GM12878 (cell line): ENCODE data around the gene GRAMD2B. TPM values are rescaled to one million over a fixed set of nuclear protein-coding genes. Genes with fewer than 3 reads are reported as not detected.

ENCODE experiments used
- ATAC-seq: fragments of 200-7000 bp; cut with Tn5 transposase; 3 replicates; pipeline ENCODE4 v1.9.1; 2020; ENCODE audit warnings: mild to moderate bottlenecking, moderate library complexity
- BruUV-seq: library from RNA; stranded (reverse); fragments of 400-500 nt; replicated peaks from 2 replicates; lab custom pipeline; 2021; lab: Mats Ljungman, UMichigan
- CTCF ChIA-PET: fragments of 300-600 bp; sonication (Branson Sonifier 250); formaldehyde crosslinking; extraction: SDS; loops from one replicate; lab custom pipeline; 2021; ENCODE audit warnings: inconsistent platforms; lab: Yijun Ruan, JAX
- POLR2A ChIA-PET: fragments of 350-600 bp; formaldehyde crosslinking; extraction: SDS; loops from one replicate; lab custom pipeline; 2021; ENCODE audit warnings: inconsistent platforms; lab: Charles Lee
- RAD21 ChIA-PET: fragments of 300-600 bp; sonication (Branson Sonifier 250); formaldehyde crosslinking; loops from one replicate; lab custom pipeline; 2023; ENCODE audit warnings: antibody characterized with exemption; ENCODE audit not compliant: unreplicated experiment; lab: Charles Lee
- SMC1A ChIA-PET: fragments of 300-600 bp; sonication (Branson Sonifier 250); formaldehyde crosslinking; loops from one replicate; lab custom pipeline; 2023; ENCODE audit not compliant: unreplicated experiment, uncharacterized antibody; lab: Charles Lee
- DNase-seq: peaks from one replicate; pipeline ENCODE4 v3.0.0-alpha.2; 2011; ENCODE audit warnings: low read depth, low spot score
- FAIRE-seq: peaks from 3 replicates; lab custom pipeline; 2011; peaks lifted over from hg19 to GRCh38; lab: Jason Lieb, UNC
- H2AFZ ChIP-seq: 2 replicates; pipeline ENCODE4 v1.6.0; 2011; ENCODE audit warnings: low read depth, low read length, control low read depth; ENCODE audit not compliant: control insufficient read depth
- H3K27ac ChIP-seq: 2 replicates; pipeline ENCODE4 v1.5.1; 2011; ENCODE audit warnings: control low read depth; ENCODE audit not compliant: control insufficient read depth, insufficient read depth
- H3K27me3 ChIP-seq, 2 experiments: replicated peaks in 1 of 2; 2 replicates each; pipeline versions ENCODE4 v1.6.0 to v1.6.1; 2011; ENCODE audit warnings: low read length in 1 of 2; ENCODE audit not compliant: control insufficient read depth in 2 of 2, insufficient read depth in 2 of 2
- H3K36me3 ChIP-seq, 2 experiments: 2 replicates each; pipeline ENCODE4 v1.5.1; 2011; ENCODE audit warnings: low read length in 1 of 2; ENCODE audit not compliant: control insufficient read depth in 2 of 2, insufficient read depth in 2 of 2
- H3K4me1 ChIP-seq: 2 replicates; pipeline ENCODE4 v1.6.1; 2011; ENCODE audit warnings: mild to moderate bottlenecking, low read length, moderate library complexity, mixed read lengths; ENCODE audit not compliant: control insufficient read depth, insufficient read depth
- H3K4me2 ChIP-seq: 2 replicates; pipeline ENCODE4 v1.6.0; 2011; ENCODE audit warnings: control low read depth; ENCODE audit not compliant: control insufficient read depth, insufficient read depth
- H3K4me3 ChIP-seq: fragments of 200-600 bp; sonication (generic); 2 replicates; pipeline ENCODE4 v1.5.1; 2016
- H3K79me2 ChIP-seq: 2 replicates; pipeline ENCODE4 v1.6.0; 2011; ENCODE audit warnings: low read length; ENCODE audit not compliant: control insufficient read depth, insufficient read depth
- H3K9ac ChIP-seq: 2 replicates; pipeline ENCODE4 v1.8.0; 2011; ENCODE audit warnings: low read length, control low read depth, mixed read lengths; ENCODE audit not compliant: control insufficient read depth, insufficient read depth
- H3K9me3 ChIP-seq: replicated peaks from 3 replicates; pipeline ENCODE4 v1.5.1; 2011; ENCODE audit warnings: mild to moderate bottlenecking, low read length; ENCODE audit not compliant: control insufficient read depth, insufficient read depth
- H4K20me1 ChIP-seq: 2 replicates; pipeline ENCODE4 v1.6.0; 2011; ENCODE audit not compliant: control insufficient read depth, insufficient read depth
- HDGF ChIP-seq: fragments of 450-650 bp; IDR thresholded peaks from 2 replicates; pipeline ENCODE4 v1.6.1; 2016; ENCODE audit warnings: antibody characterized with exemption
- MEF2B ChIP-seq: fragments of 450-650 bp; IDR thresholded peaks from 2 replicates; pipeline ENCODE4 v1.6.1; 2018; ENCODE audit warnings: mild to moderate bottlenecking, moderate library complexity; ENCODE audit not compliant: partially characterized antibody, poor library complexity, severe bottlenecking
- POLR2AphosphoS2 ChIP-seq: IDR thresholded peaks from 2 replicates; pipeline ENCODE4 v1.6.1; 2011; ENCODE audit warnings: low read depth, mild to moderate bottlenecking, low read length, improper control_type of control experiment, moderate library complexity
- SMAD1 ChIP-seq: fragments of 450-650 bp; IDR thresholded peaks from 2 replicates; pipeline ENCODE4 v1.6.1; 2018; ENCODE audit warnings: mild to moderate bottlenecking, low read depth; ENCODE audit not compliant: partially characterized antibody
- YY1 ChIP-seq: IDR thresholded peaks from 2 replicates; pipeline ENCODE4 v1.6.1; 2011; ENCODE audit warnings: low read depth, mild to moderate bottlenecking, low read length
- ZNF384 ChIP-seq: IDR thresholded peaks from 2 replicates; pipeline ENCODE4 v1.6.1; 2012; ENCODE audit warnings: low read depth, mild to moderate bottlenecking, low read length, improper control_type of control experiment, borderline replicate concordance
- WGBS: methylation state at CpG from one replicate; pipeline ENCODE4 v1.1.6; 2016; ENCODE audit warnings: low lambda C conversion rate; ENCODE audit not compliant: insufficient replicate concordance, insufficient coverage; ENCODE audit errors: missing lambda C conversion rate; 5-methylcytosine and 5-hydroxymethylcytosine counted together
- in situ Hi-C: fragments of 300-500 bp; cut with MboI; formaldehyde crosslinking; loops from 9 replicates; pipeline ENCODE4 v1.14.3; 2018; ENCODE audit warnings: mixed read lengths
- intact Hi-C: fragments of 100-400 bp; cut with micrococcal nuclease; formaldehyde crosslinking; loops from one replicate; pipeline ENCODE4 v1.14.2; 2022; ENCODE audit not compliant: unreplicated experiment
- polyA plus RNA-seq, 11 experiments: library from polyadenylated mRNA; depleted of rRNA in 4 of 11; unstranded in 6 of 11; stranded (reverse) in 5 of 11; fragments of >200 nt; fragmentation: Nextera tagmentation in 4 of 11; fragmentation: Illumina TruSeq in 1 of 11; extraction: Ambion mirVana in 4 of 11; extraction: Trizol in 1 of 11; gene quantifications; 1 replicate in 1 of 11; 2 replicates in 10 of 11; pipeline versions ENCODE4 v1.2.1 to v1.2.3, GENCODE V29; 2011 to 2016; ENCODE audit warnings: inconsistent platforms in 2 of 11, missing spikeins in 2 of 11, low read depth in 1 of 11
- total RNA-seq, 4 experiments: library from RNA; depleted of rRNA in 3 of 4; stranded (reverse); fragments of >200 nt in 3 of 4; fragmentation: Illumina TruSeq in 1 of 4; extraction: Trizol in 1 of 4; gene quantifications; 2 replicates each; pipeline versions ENCODE4 v1.2.1 to v1.2.3, GENCODE V29; 2013 to 2021
- TF ChIP-seq, protein P1 (sequence below): fragments of 450-650 bp; IDR thresholded peaks from 2 replicates; pipeline ENCODE4 v1.6.1; 2016; ENCODE audit warnings: mild to moderate bottlenecking, moderate library complexity, borderline replicate concordance

GRAMD2B gene
- total and polyA plus RNA-seq, 10 of the 15 experiments (the other 5 are each of a cell fraction or from before 2014, with no cell fraction given), result 1.9 to 21.5 (median 8.4) TPM

- no peaks in the 10 kb centered on the region for H3K27me3 ChIP-seq
- H3K4me1 ChIP-seq, result no peaks in the 10 kb centered on the region
- no peak overlapping the region for H3K4me3 ChIP-seq
- TF ChIP-seq YY1, result no peak
- TF ChIP-seq MEF2B, result no peak
- TF ChIP-seq, protein P1, sequence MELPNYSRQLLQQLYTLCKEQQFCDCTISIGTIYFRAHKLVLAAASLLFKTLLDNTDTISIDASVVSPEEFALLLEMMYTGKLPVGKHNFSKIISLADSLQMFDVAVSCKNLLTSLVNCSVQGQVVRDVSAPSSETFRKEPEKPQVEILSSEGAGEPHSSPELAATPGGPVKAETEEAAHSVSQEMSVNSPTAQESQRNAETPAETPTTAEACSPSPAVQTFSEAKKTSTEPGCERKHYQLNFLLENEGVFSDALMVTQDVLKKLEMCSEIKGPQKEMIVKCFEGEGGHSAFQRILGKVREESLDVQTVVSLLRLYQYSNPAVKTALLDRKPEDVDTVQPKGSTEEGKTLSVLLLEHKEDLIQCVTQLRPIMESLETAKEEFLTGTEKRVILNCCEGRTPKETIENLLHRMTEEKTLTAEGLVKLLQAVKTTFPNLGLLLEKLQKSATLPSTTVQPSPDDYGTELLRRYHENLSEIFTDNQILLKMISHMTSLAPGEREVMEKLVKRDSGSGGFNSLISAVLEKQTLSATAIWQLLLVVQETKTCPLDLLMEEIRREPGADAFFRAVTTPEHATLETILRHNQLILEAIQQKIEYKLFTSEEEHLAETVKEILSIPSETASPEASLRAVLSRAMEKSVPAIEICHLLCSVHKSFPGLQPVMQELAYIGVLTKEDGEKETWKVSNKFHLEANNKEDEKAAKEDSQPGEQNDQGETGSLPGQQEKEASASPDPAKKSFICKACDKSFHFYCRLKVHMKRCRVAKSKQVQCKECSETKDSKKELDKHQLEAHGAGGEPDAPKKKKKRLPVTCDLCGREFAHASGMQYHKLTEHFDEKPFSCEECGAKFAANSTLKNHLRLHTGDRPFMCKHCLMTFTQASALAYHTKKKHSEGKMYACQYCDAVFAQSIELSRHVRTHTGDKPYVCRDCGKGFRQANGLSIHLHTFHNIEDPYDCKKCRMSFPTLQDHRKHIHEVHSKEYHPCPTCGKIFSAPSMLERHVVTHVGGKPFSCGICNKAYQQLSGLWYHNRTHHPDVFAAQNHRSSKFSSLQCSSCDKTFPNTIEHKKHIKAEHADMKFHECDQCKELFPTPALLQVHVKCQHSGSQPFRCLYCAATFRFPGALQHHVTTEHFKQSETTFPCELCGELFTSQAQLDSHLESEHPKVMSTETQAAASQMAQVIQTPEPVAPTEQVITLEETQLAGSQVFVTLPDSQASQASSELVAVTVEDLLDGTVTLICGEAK, result no peak
- no peak for TF ChIP-seq SMAD1
- TF ChIP-seq ZNF384, result no peak
- no peak for TF ChIP-seq HDGF
- no peak for TF ChIP-seq POLR2AphosphoS2
- ATAC-seq, result no peak
- DNase-seq, result no peak
- in situ Hi-C loops, result no loop called here
- no peaks in the 10 kb centered on the region for H3K79me2 ChIP-seq
- no peaks in the 10 kb centered on the region for H3K9me3 ChIP-seq
- H3K9ac ChIP-seq, result no peak overlapping the region
- peaks cover 0 to 3% of the 10 kb centered on the region in 2 experiments; a peak in 1 of 4 replicates for H3K36me3 ChIP-seq
- ChIA-PET RAD21 (no interaction called here), CTCF (no interaction called here), POLR2A (interaction anchor here (0.7 kb wide), 1 partner anchor 49 kb away, joined by 3 read pairs; no protein-coding TSS in a partner anchor), SMC1A (no interaction called here)
- WGBS, result 91% methylated on average over 2 of the region's 2 CpGs
- H2AFZ ChIP-seq, result no peak overlapping the region
- no peak for FAIRE-seq
- intact Hi-C loops, result no loop called here
- BruUV-seq, result TSS peak; percentile 25
- no peak overlapping the region for H3K27ac ChIP-seq
- no peaks in the 10 kb centered on the region for H4K20me1 ChIP-seq
- no peak overlapping the region for H3K4me2 ChIP-seq
Observed at GRCh38 chr5:126481243-126481642, 58.0 kb downstream of the GRAMD2B start.
